HUES64 (cell line): Measurements from ENCODE around the gene DPH6.

ENCODE experiments used
- H3K27ac ChIP-seq: 2 replicates; pipeline ENCODE4 v1.7.0; 2013; ENCODE audit warnings: low read depth, low read length, inconsistent platforms
- H3K27me3 ChIP-seq: 2 replicates; pipeline ENCODE4 v1.6.1; 2013; ENCODE audit warnings: mild to moderate bottlenecking, low read length; ENCODE audit not compliant: insufficient read depth
- H3K36me3 ChIP-seq: 2 replicates; pipeline ENCODE4 v1.6.1; 2013; ENCODE audit warnings: mild to moderate bottlenecking, low read length; ENCODE audit not compliant: insufficient read depth
- H3K4me1 ChIP-seq: 2 replicates; pipeline ENCODE4 v1.6.1; 2013; ENCODE audit warnings: mild to moderate bottlenecking, low read length, moderate library complexity; ENCODE audit not compliant: insufficient read depth
- H3K4me3 ChIP-seq: 2 replicates; pipeline ENCODE4 v1.5.1; 2013; ENCODE audit warnings: mild to moderate bottlenecking, low read length, moderate library complexity
- H3K9ac ChIP-seq: 2 replicates; pipeline ENCODE4 v1.6.1; 2013; ENCODE audit warnings: mild to moderate bottlenecking, low read depth, low read length
- H3K9me3 ChIP-seq: 2 replicates; pipeline ENCODE4 v1.6.1; 2013; ENCODE audit warnings: low read depth, low read length; ENCODE audit not compliant: insufficient read depth
- whole genome bisulfite sequencing: fragments of 150-250, 120-280 bp; methylation state at CpG from one replicate; pipeline ENCODE4 v1.1.7; 2013; ENCODE audit warnings: missing lambda C conversion rate; 5-methylcytosine and 5-hydroxymethylcytosine counted together

DPH6 gene

GRCh38 chr15:35560258-35560657 lies 14.3 kb upstream of the DPH6 start:
- Histone ChIP-seq H3K27ac (no peak overlapping the region), H3K9me3 (no peaks in the 10 kb centered on the region), H3K36me3 (no peaks in the 10 kb centered on the region), H3K9ac (no peak overlapping the region), H3K4me1 (no peaks in the 10 kb centered on the region), H3K27me3 (no peaks in the 10 kb centered on the region), H3K4me3 (no peak overlapping the region)
- 100% methylated on average over 1 of the region's 1 CpG for WGBS

GRCh38 chr15:35559683-35560082 lies 13.7 kb upstream of the DPH6 start:
- Histone ChIP-seq H3K27ac (no peak overlapping the region), H3K36me3 (no peaks in the 10 kb centered on the region)

DNA sequence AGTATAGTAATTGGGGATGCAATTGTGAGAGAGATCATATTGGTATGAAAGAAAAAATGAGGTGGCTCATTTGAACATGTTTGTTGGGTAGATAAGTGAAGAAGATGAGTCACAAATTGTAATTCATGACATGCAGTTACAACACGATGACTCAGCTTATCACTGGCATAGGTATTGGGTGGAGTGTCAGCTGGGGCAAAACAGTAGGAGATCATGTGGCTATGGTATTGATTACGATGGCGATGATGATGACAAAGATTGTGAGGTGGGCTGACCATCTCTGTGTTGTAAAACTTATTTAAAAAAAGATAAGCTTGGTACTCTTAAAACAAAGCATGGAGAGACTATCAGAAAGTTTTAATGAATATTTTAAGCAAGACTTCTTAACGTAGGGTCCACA lies 11.6 kb upstream of the DPH6 start:
- no peak overlapping the region for H3K9ac ChIP-seq
- H3K9me3 ChIP-seq = no peaks in the 10 kb centered on the region
- no peaks in the 10 kb centered on the region for H3K36me3 ChIP-seq
- WGBS = 95% methylated on average over 4 of the region's 4 CpGs
- H3K27ac ChIP-seq = no peak overlapping the region
- no peak overlapping the region for H3K4me3 ChIP-seq
- no peaks in the 10 kb centered on the region for H3K4me1 ChIP-seq
- H3K27me3 ChIP-seq = no peaks in the 10 kb centered on the region

More at GRCh38 chr15:35559683-35560082, 13.7 kb upstream of the DPH6 start:
- Histone ChIP-seq H3K4me1 (no peaks in the 10 kb centered on the region), H3K9ac (no peak overlapping the region), H3K4me3 (no peak overlapping the region), H3K27me3 (no peaks in the 10 kb centered on the region), H3K9me3 (no peaks in the 10 kb centered on the region)
- WGBS = 86% methylated on average over 1 of the region's 2 CpGs

DNA sequence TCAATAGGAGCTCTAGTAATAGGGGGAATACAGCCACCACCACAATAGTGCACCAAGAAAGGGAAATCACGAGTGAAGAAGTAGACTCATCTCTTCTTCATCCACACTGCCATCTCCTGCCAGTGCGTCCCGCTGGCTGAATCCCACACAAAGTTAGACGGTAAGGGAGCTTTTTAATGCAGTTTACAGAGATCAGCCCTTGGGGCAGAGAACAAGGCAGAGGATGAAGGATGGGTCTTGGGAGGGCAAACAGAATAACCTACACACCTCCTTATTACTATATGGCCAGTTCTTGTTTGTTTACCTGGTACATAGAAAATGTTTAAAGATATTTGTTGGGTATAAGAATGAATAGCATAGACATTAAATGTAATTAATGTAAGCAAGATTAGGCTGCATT lies 11.0 kb upstream of the DPH6 start:
- Histone ChIP-seq H3K4me3 (no peak overlapping the region), H3K9ac (no peak overlapping the region), H3K27ac (no peak overlapping the region), H3K36me3 (no peaks in the 10 kb centered on the region), H3K27me3 (no peaks in the 10 kb centered on the region), H3K9me3 (no peaks in the 10 kb centered on the region), H3K4me1 (no peaks in the 10 kb centered on the region)
- 89% methylated on average over 4 of the region's 4 CpGs for WGBS

DNA sequence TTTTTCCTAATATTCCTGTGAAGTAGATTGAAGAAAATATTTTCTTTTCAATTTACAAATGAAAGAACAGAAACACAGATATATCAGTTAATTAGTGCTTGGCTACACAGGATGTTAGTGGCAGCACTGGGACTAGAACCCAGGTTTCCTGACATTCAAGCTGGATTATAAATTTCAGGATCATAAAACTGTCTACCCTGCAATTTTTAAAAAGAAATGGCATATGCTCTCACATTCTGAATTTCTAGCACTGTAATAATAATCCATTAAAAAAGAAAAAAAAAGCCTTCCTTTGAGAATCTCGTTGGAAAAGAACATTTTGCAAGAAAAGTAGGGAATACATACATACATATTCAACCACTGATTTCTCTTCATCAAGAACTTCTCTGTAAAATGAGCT lies 9.3 kb upstream of the DPH6 start:
- H3K4me1 ChIP-seq = peaks cover 6% of the 10 kb centered on the region; the same call in 1 of the 2 replicates
- no peaks in the 10 kb centered on the region for H3K36me3 ChIP-seq
- H3K9me3 ChIP-seq = no peaks in the 10 kb centered on the region
- H3K4me3 ChIP-seq = no peak overlapping the region
- WGBS = 100% methylated on average over 1 of the region's 1 CpG
- no peak overlapping the region for H3K9ac ChIP-seq
- H3K27me3 ChIP-seq = no peaks in the 10 kb centered on the region
- H3K27ac ChIP-seq = no peak overlapping the region

DNA sequence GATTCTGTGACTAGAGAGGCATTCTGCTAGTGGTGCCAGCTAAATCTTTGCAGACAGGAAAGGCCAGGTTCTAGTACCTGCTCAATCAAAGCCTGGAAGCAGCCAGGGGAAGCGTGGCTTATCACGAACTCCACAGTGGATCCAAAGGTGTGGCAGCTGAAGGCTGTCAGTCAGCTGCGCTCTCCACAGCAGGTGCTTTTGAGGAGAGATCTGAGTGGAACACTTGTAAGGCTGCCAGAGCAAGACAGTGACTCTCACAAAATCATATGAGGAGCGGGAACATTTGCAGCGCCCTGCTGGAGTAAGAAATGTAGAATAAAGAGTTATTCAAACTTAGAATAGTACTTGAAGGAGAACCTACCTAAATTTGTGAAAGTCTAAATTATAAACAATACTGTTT lies 5.0 kb upstream of the DPH6 start:
- no peak overlapping the region for H3K4me3 ChIP-seq
- H3K27ac ChIP-seq = no peak overlapping the region
- no peaks in the 10 kb centered on the region for H3K9me3 ChIP-seq
- WGBS = 91% methylated on average over 5 of the region's 5 CpGs
- no peaks in the 10 kb centered on the region for H3K36me3 ChIP-seq
- peaks cover 41% of the 10 kb centered on the region for H3K4me1 ChIP-seq
- no peak overlapping the region for H3K9ac ChIP-seq
- no peaks in the 10 kb centered on the region for H3K27me3 ChIP-seq

DNA sequence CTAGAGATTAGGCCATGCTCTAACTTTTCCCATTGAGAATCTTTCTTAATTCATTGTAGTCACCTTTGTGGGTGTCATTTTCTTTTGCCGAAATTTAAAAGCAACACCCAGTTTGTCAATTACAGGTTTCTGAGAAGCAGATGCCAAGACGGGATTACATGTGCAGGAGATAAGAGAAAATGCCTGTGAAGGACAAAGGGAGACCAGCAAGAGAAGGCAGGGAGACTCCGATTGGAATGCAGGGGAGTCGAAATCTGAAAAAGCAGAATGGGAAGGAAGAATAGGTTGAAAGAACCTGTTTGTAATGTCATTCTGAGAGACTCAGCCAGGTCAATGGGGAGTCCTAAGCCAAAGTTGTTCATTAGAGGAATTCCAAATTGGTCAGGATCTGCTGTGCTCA lies 3.6 kb upstream of the DPH6 start:
- H3K9me3 ChIP-seq = no peaks in the 10 kb centered on the region
- no peaks in the 10 kb centered on the region for H3K36me3 ChIP-seq
- no peaks in the 10 kb centered on the region for H3K27me3 ChIP-seq
- peak overlapping the region; percentile 51; the same call in 1 of the 2 replicates for H3K9ac ChIP-seq
- peak overlapping the region; percentile 87 for H3K27ac ChIP-seq
- H3K4me3 ChIP-seq = no peak overlapping the region
- 71% methylated on average over 4 of the region's 4 CpGs for WGBS
- peaks cover 48% of the 10 kb centered on the region for H3K4me1 ChIP-seq

GRCh38 chr15:35548435-35548834 lies 2.5 kb upstream of the DPH6 start:
- Histone ChIP-seq H3K36me3 (no peaks in the 10 kb centered on the region), H3K27ac (peak overlapping the region; percentile 87), H3K9ac (peak overlapping the region; percentile 26; the same call in 1 of the 2 replicates), H3K4me3 (peak overlapping the region; percentile 81), H3K9me3 (no peaks in the 10 kb centered on the region), H3K4me1 (peaks cover 50% of the 10 kb centered on the region), H3K27me3 (no peaks in the 10 kb centered on the region)
- WGBS = 49% methylated on average over 2 of the region's 2 CpGs

- Histone ChIP-seq H3K27ac (peak overlapping the region; percentile 87), H3K9me3 (no peaks in the 10 kb centered on the region), H3K4me3 (peak overlapping the region; percentile 81), H3K9ac (peak overlapping the region; percentile 0; the same call in 1 of the 2 replicates), H3K4me1 (peaks cover 50% of the 10 kb centered on the region), H3K36me3 (no peaks in the 10 kb centered on the region), H3K27me3 (no peaks in the 10 kb centered on the region)
- 35% methylated on average over 11 of the region's 11 CpGs for WGBS
Observed at GRCh38 chr15:35547775-35548364, 1.9 kb upstream of the DPH6 start.

- Histone ChIP-seq H3K36me3 (no peaks in the 10 kb centered on the region; the same call in 1 of the 2 replicates), H3K4me1 (peaks cover 50% of the 10 kb centered on the region), H3K27ac (peak overlapping the region; percentile 99), H3K4me3 (peak overlapping the region; percentile 81), H3K9ac (peak overlapping the region; percentile 98), H3K9me3 (no peaks in the 10 kb centered on the region), H3K27me3 (no peaks in the 10 kb centered on the region)
- WGBS = 85% methylated on average over 14 of the region's 14 CpGs
Observed at GRCh38 chr15:35546511-35547381, 781 bp upstream of the DPH6 start.

- peak overlapping the region; percentile 81 for H3K4me3 ChIP-seq
- H3K4me1 ChIP-seq = peaks cover 46% of the 10 kb centered on the region
- peak overlapping the region; percentile 98 for H3K9ac ChIP-seq
- H3K27ac ChIP-seq = peak overlapping the region; percentile 99
- no peaks in the 10 kb centered on the region for H3K9me3 ChIP-seq
- 63% methylated on average over 14 of the region's 15 CpGs for WGBS
- peaks cover 6% of the 10 kb centered on the region; the same call in 1 of the 2 replicates for H3K36me3 ChIP-seq
- no peaks in the 10 kb centered on the region for H3K27me3 ChIP-seq
Observed at GRCh38 chr15:35545316-35545823, 595 bp downstream of the DPH6 start.
